Endothelial cell (in vitro differentiated cells): Measurements from ENCODE around the gene MAP7D1. TPM values are rescaled to one million over a fixed set of nuclear protein-coding genes. Genes with fewer than 3 reads are reported as not detected.

ENCODE experiments used
- DNase-seq: peaks from one replicate; pipeline ENCODE4 v3.0.0; 2021; ENCODE audit warnings: low spot score
- H3K27ac Mint-ChIP-seq: one replicate; pipeline ENCODE4 v1.8.0; 2021; ENCODE audit warnings: mixed read lengths, inconsistent platforms; ENCODE audit not compliant: unreplicated experiment
- H3K27me3 Mint-ChIP-seq: one replicate; pipeline ENCODE4 v1.8.0; 2021; ENCODE audit warnings: mild to moderate bottlenecking, moderate library complexity, mixed read lengths, inconsistent platforms; ENCODE audit not compliant: unreplicated experiment
- H3K36me3 Mint-ChIP-seq: one replicate; pipeline ENCODE4 v1.8.0; 2021; ENCODE audit warnings: mild to moderate bottlenecking, low read depth, mixed read lengths, inconsistent platforms; ENCODE audit not compliant: unreplicated experiment
- H3K4me1 Mint-ChIP-seq: one replicate; pipeline ENCODE4 v1.8.0; 2021; ENCODE audit warnings: mild to moderate bottlenecking, mixed read lengths, inconsistent platforms; ENCODE audit not compliant: unreplicated experiment
- H3K4me3 Mint-ChIP-seq: one replicate; pipeline ENCODE4 v1.8.0; 2021; ENCODE audit warnings: mild to moderate bottlenecking, mixed read lengths, inconsistent platforms; ENCODE audit not compliant: unreplicated experiment
- H3K9me3 Mint-ChIP-seq: one replicate; pipeline ENCODE4 v1.8.0; 2021; ENCODE audit warnings: mixed read lengths, inconsistent platforms; ENCODE audit not compliant: unreplicated experiment
- CTCF ChIP-seq: fragments of 200-600 bp; sonication (generic); IDR thresholded peaks from one replicate; pipeline ENCODE4 v1.5.0; 2021; ENCODE audit warnings: antibody characterized with exemption; ENCODE audit not compliant: unreplicated experiment
- total RNA-seq: library from RNA; stranded (reverse); fragmentation: NEBNext Ultra II Directional; extraction: Animal tissue kit (Norgen Biotek cat#: 25700); gene quantifications from one replicate; pipeline ENCODE4 v1.2.1, GENCODE V29; 2021; ENCODE audit not compliant: unreplicated experiment

MAP7D1 gene
- total RNA-seq, 1 donor from 2014 or later = 189 TPM

DNA sequence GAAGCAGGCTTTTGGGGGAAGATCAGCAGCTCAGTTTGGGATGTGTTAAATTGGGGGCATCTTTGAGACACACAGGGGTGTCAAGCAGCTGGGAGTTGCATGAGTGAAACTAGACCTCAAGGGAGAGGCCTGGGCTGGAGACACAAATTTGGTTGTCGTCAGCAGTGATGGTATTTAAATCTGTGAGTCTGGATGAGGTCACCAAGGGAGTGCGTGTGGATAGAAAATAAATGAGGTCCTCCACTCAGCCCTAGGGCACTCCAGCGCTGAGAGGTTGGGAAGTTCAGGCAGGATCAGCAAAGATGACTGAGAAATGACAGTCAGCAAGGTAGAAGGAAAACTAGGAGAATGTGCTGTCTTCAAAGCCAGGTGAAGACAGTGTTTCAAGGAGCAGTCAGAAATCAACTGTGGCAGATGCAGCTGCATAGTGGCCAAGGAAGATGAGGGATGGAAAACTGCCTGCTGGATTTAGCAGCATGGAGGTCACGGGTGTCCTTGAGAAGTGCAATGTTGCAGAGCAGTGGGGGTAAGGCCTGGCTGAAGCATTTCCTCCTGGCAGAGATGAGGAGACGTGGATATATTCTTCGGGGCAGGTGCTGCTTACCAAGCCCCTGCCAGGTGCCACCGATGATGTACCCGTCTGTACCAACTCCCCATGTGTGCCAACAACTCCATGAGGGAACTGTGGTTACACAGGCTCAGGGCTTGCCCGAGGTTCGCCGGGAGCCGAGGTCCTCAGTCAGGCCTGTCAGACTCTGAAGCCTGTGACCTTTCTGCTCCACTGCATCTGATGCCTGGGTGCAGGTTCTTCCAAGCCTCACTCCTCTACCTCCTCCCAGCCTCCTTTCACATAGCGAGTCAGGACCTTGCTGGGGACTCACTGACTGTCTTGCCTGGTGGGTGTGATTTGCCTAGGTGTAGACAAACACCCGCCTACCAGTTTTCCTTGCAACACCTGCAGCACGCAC is 11.3 kb downstream of the MAP7D1 start:
- Mint-ChIP-seq H3K27me3 (peaks cover 5% of the 10 kb centered on the region), H3K4me3 (peak overlapping the region; percentile 24), H3K27ac (peak overlapping the region; percentile 51), H3K36me3 (peaks cover 49% of the 10 kb centered on the region), H3K4me1 (peaks cover 20% of the 10 kb centered on the region), H3K9me3 (no peaks in the 10 kb centered on the region)
- DNase-seq = no peak
- TF ChIP-seq CTCF = no peak

DNA sequence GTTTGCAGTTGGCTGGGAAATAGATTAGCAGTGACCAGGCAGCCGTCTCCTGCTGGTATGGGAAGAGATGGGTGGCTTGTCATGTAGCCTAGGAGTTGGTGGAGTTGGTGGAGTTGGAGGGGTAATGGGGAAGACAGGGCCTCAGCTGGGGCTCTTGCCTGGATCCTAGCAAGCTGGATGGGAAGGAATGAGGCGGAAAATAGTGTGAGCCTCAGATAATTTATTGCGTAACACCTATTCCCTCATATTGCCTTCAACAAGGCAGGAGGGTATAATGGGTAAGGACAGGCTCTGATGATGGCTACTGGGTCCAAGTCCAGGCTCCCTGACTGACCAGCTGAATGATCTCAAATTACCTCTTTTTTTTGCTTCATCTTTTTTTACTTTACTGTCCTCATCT is 12.6 kb downstream of the MAP7D1 start:
- no peak for TF ChIP-seq CTCF
- peak overlapping the region; percentile 20 for H3K27ac Mint-ChIP-seq
- no peak overlapping the region for H3K4me3 Mint-ChIP-seq
- H3K4me1 Mint-ChIP-seq = peaks cover 16% of the 10 kb centered on the region
- H3K36me3 Mint-ChIP-seq = peaks cover 51% of the 10 kb centered on the region
- H3K27me3 Mint-ChIP-seq = peaks cover 5% of the 10 kb centered on the region
- no peaks in the 10 kb centered on the region for H3K9me3 Mint-ChIP-seq
- no peak for DNase-seq

DNA sequence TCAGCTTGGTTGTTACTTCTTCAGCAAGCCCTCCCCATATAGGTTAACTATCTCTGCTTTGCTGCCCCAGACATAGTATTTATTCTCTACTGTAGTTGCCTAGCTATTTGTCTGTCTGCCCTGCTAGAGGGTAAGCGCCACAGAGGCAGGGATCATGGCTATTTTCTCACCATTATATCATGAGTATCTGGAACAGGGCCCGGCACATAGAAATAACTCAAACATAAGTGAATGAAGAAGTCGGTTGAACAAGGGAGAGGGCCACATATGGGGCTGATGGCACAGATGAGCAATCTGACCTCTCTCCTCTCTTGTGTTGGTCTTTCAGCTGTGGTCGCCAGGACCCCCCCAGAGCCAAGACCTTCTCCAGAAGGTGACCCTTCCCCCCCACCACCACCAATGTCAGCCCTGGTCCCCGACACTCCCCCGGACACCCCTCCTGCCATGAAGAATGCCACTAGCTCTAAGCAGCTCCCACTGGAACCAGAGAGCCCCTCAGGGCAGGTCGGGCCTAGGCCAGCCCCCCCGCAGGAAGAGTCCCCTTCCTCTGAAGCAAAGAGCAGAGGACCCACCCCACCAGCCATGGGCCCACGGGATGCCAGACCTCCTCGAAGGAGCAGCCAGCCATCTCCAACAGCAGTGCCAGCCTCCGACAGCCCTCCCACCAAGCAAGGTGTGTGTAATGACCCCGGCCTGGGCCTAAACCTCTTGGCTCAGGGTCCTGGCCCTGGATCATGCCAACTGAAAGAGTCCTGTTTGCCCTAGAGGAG is 14.9 kb downstream of the MAP7D1 start:
- peaks cover 58% of the 10 kb centered on the region for H3K36me3 Mint-ChIP-seq
- H3K4me3 Mint-ChIP-seq = peak overlapping the region; percentile 74
- peak overlapping the region; percentile 36 for H3K27ac Mint-ChIP-seq
- H3K4me1 Mint-ChIP-seq = peaks cover 28% of the 10 kb centered on the region
- no peaks in the 10 kb centered on the region for H3K9me3 Mint-ChIP-seq
- no peak for TF ChIP-seq CTCF
- no peak for DNase-seq
- H3K27me3 Mint-ChIP-seq = peaks cover 7% of the 10 kb centered on the region

GRCh38 chr1:36172017-36172747 is 16.2 kb downstream of the MAP7D1 start:
- no peak for TF ChIP-seq CTCF
- H3K27me3 Mint-ChIP-seq = peaks cover 7% of the 10 kb centered on the region
- no peak for DNase-seq
- H3K27ac Mint-ChIP-seq = no peak overlapping the region
- H3K4me3 Mint-ChIP-seq = peak overlapping the region; percentile 47
- no peaks in the 10 kb centered on the region for H3K9me3 Mint-ChIP-seq
- peaks cover 23% of the 10 kb centered on the region for H3K4me1 Mint-ChIP-seq
- peaks cover 53% of the 10 kb centered on the region for H3K36me3 Mint-ChIP-seq
